Uterus (tissue), 4 donors: Measurements from ENCODE around the gene MLNR. TPM values are rescaled to one million over a fixed set of nuclear protein-coding genes. Genes with fewer than 3 reads are reported as not detected.

ENCODE experiments used
- DNase-seq, 2 donors: peaks; one replicate each; pipeline ENCODE4 v3.0.0-alpha.2; 2019 to 2020
- H3K27ac ChIP-seq, 2 donors: fragments of 200-600 bp; sonication (generic); 1 replicate in 1 of 2; 2 replicates in 1 of 2; pipeline ENCODE4 v1.5.1; 2016 to 2018
- H3K27me3 ChIP-seq, 2 donors: fragments of 200-600 bp; sonication (generic); one replicate each; pipeline ENCODE4 v1.5.1; 2018 to 2019; ENCODE audit warnings: control low read depth in 1 of 2
- H3K36me3 ChIP-seq, 2 donors: fragments of 200-600 bp; sonication (generic); one replicate each; pipeline ENCODE4 v1.5.1; 2019; ENCODE audit warnings: control low read depth in 1 of 2
- H3K4me1 ChIP-seq, 2 donors: fragments of 200-600 bp; sonication (generic); one replicate each; pipeline ENCODE4 v1.5.1; 2018 to 2019; ENCODE audit warnings: control low read depth in 1 of 2
- H3K4me3 ChIP-seq, 2 donors: fragments of 200-600 bp; sonication (generic); 1 replicate in 1 of 2; 2 replicates in 1 of 2; pipeline ENCODE4 v1.5.1; 2018 to 2019; ENCODE audit warnings: mild to moderate bottlenecking in 1 of 2
- H3K9me3 ChIP-seq, 2 donors: fragments of 200-600 bp; sonication (generic); one replicate each; pipeline ENCODE4 v1.5.1; 2019; ENCODE audit warnings: control low read depth in 1 of 2
- CTCF ChIP-seq, 4 experiments: fragments of 200-600 bp in 2 of 4; fragments of 450-650 bp in 2 of 4; sonication (generic) in 2 of 4; IDR thresholded peaks; one replicate each; pipeline ENCODE4 v1.5.1; 2016 to 2019; ENCODE audit warnings: antibody characterized with exemption in 4 of 4, mild to moderate bottlenecking in 2 of 4, moderate library complexity in 1 of 4
- POLR2A ChIP-seq, 2 donors: fragments of 450-650 bp; IDR thresholded peaks; one replicate each; pipeline ENCODE4 v1.6.1; 2016; ENCODE audit warnings: antibody characterized with exemption in 2 of 2, mild to moderate bottlenecking in 1 of 2, moderate library complexity in 1 of 2
- intact Hi-C: fragments of 100-400 bp; cut with DNase I; formaldehyde crosslinking; loops from one replicate; pipeline ENCODE4 v1.15.1; 2023; ENCODE audit warnings: low total_unique reads
- total RNA-seq, 4 donors: library from RNA; depleted of rRNA in 3 of 4; stranded (reverse); fragments of >200 nt in 3 of 4; gene quantifications; one replicate each; pipeline versions ENCODE4 v1.1.0 to v1.2.4, GENCODE V29; 2014 to 2023
- donor health status: DM: yes; HTN: yes; CAD: no.

Gene MLNR
- total RNA-seq, 4 donors from 2014 or later = not detected

GRCh38 chr13:49217962-49218492 is 2.1 kb upstream of the MLNR start:
- intact Hi-C loops = no loop called here
- DNase-seq = no peak
- peaks cover 16 to 18% of the 10 kb centered on the region in 2 donors for H3K27me3 ChIP-seq
- no peaks in the 10 kb centered on the region for H3K9me3 ChIP-seq
- peaks cover 0 to 14% of the 10 kb centered on the region in 2 donors for H3K4me1 ChIP-seq
- no peak overlapping the region for H3K27ac ChIP-seq
- TF ChIP-seq POLR2A (IDR thresholded peaks at IDR 0.05) = no peak
- no peaks in the 10 kb centered on the region for H3K36me3 ChIP-seq
- H3K4me3 ChIP-seq = no peak overlapping the region

GRCh38 chr13:49218493-49219051 is 1.6 kb upstream of the MLNR start:
- no peak overlapping the region for H3K4me3 ChIP-seq
- intact Hi-C loops = no loop called here
- no peak for DNase-seq
- no peaks in the 10 kb centered on the region for H3K9me3 ChIP-seq
- peaks cover 16 to 18% of the 10 kb centered on the region in 2 donors for H3K27me3 ChIP-seq
- TF ChIP-seq POLR2A (IDR thresholded peaks at IDR 0.05) (no peak), CTCF (IDR thresholded peaks at IDR 0.05) (no peak)
- H3K27ac ChIP-seq = no peak overlapping the region
- H3K36me3 ChIP-seq = no peaks in the 10 kb centered on the region
- peaks cover 0 to 14% of the 10 kb centered on the region in 2 donors for H3K4me1 ChIP-seq

- peak overlapping the region in 1 of 2 donors; percentile 32 for H3K4me3 ChIP-seq
- TF ChIP-seq POLR2A (IDR thresholded peaks at IDR 0.05) = no peak
- TF ChIP-seq CTCF (IDR thresholded peaks at IDR 0.05) = no peak
- DNase-seq = no peak
- no peak overlapping the region for H3K27ac ChIP-seq
- no peaks in the 10 kb centered on the region for H3K9me3 ChIP-seq
- intact Hi-C loops = no loop called here
- peaks cover 16 to 18% of the 10 kb centered on the region in 2 donors for H3K27me3 ChIP-seq
- H3K36me3 ChIP-seq = no peaks in the 10 kb centered on the region
- H3K4me1 ChIP-seq = peaks cover 0 to 14% of the 10 kb centered on the region in 2 donors
Observed at GRCh38 chr13:49219647-49220035, 497 bp upstream of the MLNR start.

GRCh38 chr13:49220856-49221589 is 885 bp downstream of the MLNR start:
- H3K9me3 ChIP-seq = no peaks in the 10 kb centered on the region
- no peak for DNase-seq
- peaks cover 16 to 18% of the 10 kb centered on the region in 2 donors for H3K27me3 ChIP-seq
- peak overlapping the region in 1 of 2 donors; percentile 32 for H3K4me3 ChIP-seq
- peaks cover 0 to 14% of the 10 kb centered on the region in 2 donors for H3K4me1 ChIP-seq
- no peaks in the 10 kb centered on the region for H3K36me3 ChIP-seq
- intact Hi-C loops = no loop called here
- no peak overlapping the region for H3K27ac ChIP-seq
- TF ChIP-seq CTCF (IDR thresholded peaks at IDR 0.05) (no peak), POLR2A (IDR thresholded peaks at IDR 0.05) (no peak)

- Histone ChIP-seq H3K27me3 (peaks cover 16 to 18% of the 10 kb centered on the region in 2 donors), H3K36me3 (no peaks in the 10 kb centered on the region)
Observed at GRCh38 chr13:49221590-49221965, 1.4 kb downstream of the MLNR start.

More at GRCh38 chr13:49221590-49221965, 1.4 kb downstream of the MLNR start:
- intact Hi-C loops = no loop called here
- H3K9me3 ChIP-seq = no peaks in the 10 kb centered on the region
- TF ChIP-seq POLR2A (IDR thresholded peaks at IDR 0.05) (no peak), CTCF (IDR thresholded peaks at IDR 0.05) (no peak)
- no peak for DNase-seq
- H3K4me1 ChIP-seq = peaks cover 0 to 14% of the 10 kb centered on the region in 2 donors
- no peak overlapping the region for H3K4me3 ChIP-seq
- H3K27ac ChIP-seq = no peak overlapping the region
